ENCODE data around the gene CYP4Z1.

The CYP4Z1 gene

GRCh38 chr1:47160716-47161115, 93.7 kb downstream of the CYP4Z1 start:
- no peak overlapping the region for H3K4me3 ChIP-seq (ENCODE audit: low read depth, low read length)
- no peak for DNase-seq (ENCODE audit: low read depth)
- no peak for TF ChIP-seq CTCF (conservative IDR thresholded peaks at IDR 0.05; ENCODE audit: low read depth, low read length)

GRCh38 chr1:47161298-47162040, 94.4 kb downstream of the CYP4Z1 start:
- DNase-seq (ENCODE audit: low read depth), result no peak
- H3K4me3 ChIP-seq (ENCODE audit: low read depth, low read length), result no peak overlapping the region
- TF ChIP-seq CTCF (conservative IDR thresholded peaks at IDR 0.05; ENCODE audit: low read depth, low read length), result no peak

- DNase-seq (ENCODE audit: low read depth), result no peak
- TF ChIP-seq CTCF (conservative IDR thresholded peaks at IDR 0.05; ENCODE audit: low read depth, low read length), result no peak
- H3K4me3 ChIP-seq (ENCODE audit: low read depth, low read length), result no peak overlapping the region
Observed at GRCh38 chr1:47164552-47164951, 97.5 kb downstream of the CYP4Z1 start.
